ENCODE data around the gene CD99.

DNA sequence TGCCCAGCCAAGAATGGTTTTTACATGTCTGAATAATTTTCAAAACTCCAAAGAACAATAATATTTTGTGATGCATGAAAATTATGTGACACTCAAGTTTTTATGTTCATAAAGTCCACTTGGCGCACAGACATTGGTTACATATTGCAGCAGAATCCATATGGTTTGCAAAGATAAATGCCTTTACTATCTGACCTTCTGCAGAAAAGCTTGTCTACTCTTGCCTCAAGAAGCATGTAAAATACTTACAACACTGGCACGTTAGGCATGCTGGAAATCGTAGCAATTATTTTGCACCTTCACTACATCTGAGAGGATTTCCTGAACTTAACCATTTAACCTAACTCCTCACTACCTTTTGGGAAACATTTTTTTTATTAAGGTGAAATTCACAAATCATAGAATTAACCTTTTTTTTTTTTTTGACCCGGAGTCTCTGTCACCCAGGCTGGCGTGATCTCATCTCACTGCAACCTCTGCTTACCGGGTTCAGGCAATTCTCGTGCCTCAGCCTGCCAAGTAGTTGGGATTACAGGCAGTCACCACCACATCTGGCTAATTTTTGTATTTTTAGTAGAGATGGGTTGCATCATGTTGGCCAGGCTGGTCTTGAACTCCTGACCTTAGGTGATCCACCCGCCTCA is 57.2 kb downstream of the CD99 start:
- TF ChIP-seq, protein P1, sequence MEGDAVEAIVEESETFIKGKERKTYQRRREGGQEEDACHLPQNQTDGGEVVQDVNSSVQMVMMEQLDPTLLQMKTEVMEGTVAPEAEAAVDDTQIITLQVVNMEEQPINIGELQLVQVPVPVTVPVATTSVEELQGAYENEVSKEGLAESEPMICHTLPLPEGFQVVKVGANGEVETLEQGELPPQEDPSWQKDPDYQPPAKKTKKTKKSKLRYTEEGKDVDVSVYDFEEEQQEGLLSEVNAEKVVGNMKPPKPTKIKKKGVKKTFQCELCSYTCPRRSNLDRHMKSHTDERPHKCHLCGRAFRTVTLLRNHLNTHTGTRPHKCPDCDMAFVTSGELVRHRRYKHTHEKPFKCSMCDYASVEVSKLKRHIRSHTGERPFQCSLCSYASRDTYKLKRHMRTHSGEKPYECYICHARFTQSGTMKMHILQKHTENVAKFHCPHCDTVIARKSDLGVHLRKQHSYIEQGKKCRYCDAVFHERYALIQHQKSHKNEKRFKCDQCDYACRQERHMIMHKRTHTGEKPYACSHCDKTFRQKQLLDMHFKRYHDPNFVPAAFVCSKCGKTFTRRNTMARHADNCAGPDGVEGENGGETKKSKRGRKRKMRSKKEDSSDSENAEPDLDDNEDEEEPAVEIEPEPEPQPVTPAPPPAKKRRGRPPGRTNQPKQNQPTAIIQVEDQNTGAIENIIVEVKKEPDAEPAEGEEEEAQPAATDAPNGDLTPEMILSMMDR (IDR thresholded peaks at IDR 0.05), result no peak
- TF ChIP-seq POLR2A (IDR thresholded peaks at IDR 0.05) (no peak), EP300 (IDR thresholded peaks at IDR 0.05) (no peak)
